WERI-Rb-1 (cell line): ENCODE measurements around the gene GPR78.

Experiments used
- DNase-seq: peaks from one replicate; pipeline ENCODE4 v3.0.0-alpha.2; 2020
- H3K27ac ChIP-seq: fragments of 250-450 bp; sonication (Bioruptor Pico); 2 replicates; pipeline ENCODE4 v1.5.1; 2020; ENCODE audit warnings: mild to moderate bottlenecking, moderate library complexity
- H3K27me3 ChIP-seq: fragments of 250-450 bp; sonication (Bioruptor Pico); 2 replicates; pipeline ENCODE4 v1.5.1; 2021; ENCODE audit warnings: mild to moderate bottlenecking, low read depth, moderate library complexity; ENCODE audit not compliant: insufficient read depth, severe bottlenecking
- H3K36me3 ChIP-seq: fragments of 250-450 bp; sonication (Bioruptor Pico); 2 replicates; pipeline ENCODE4 v1.5.1; 2020; ENCODE audit warnings: mild to moderate bottlenecking, moderate library complexity
- H3K4me3 ChIP-seq: 2 replicates; pipeline ENCODE4 v1.5.1; 2011; ENCODE audit warnings: low read depth, mild to moderate bottlenecking, control low read depth, low read length
- H3K9me3 ChIP-seq: fragments of 250-450 bp; sonication (Bioruptor Pico); 2 replicates; pipeline ENCODE4 v1.5.1; 2021; ENCODE audit warnings: mild to moderate bottlenecking, moderate library complexity; ENCODE audit not compliant: severe bottlenecking
- TF ChIP-seq, protein P1 (sequence below): IDR thresholded peaks from 2 replicates; pipeline ENCODE4 v1.5.1; 2011; ENCODE audit warnings: low read depth, mild to moderate bottlenecking, control low read depth, inconsistent platforms, low read length

GPR78 gene

DNA sequence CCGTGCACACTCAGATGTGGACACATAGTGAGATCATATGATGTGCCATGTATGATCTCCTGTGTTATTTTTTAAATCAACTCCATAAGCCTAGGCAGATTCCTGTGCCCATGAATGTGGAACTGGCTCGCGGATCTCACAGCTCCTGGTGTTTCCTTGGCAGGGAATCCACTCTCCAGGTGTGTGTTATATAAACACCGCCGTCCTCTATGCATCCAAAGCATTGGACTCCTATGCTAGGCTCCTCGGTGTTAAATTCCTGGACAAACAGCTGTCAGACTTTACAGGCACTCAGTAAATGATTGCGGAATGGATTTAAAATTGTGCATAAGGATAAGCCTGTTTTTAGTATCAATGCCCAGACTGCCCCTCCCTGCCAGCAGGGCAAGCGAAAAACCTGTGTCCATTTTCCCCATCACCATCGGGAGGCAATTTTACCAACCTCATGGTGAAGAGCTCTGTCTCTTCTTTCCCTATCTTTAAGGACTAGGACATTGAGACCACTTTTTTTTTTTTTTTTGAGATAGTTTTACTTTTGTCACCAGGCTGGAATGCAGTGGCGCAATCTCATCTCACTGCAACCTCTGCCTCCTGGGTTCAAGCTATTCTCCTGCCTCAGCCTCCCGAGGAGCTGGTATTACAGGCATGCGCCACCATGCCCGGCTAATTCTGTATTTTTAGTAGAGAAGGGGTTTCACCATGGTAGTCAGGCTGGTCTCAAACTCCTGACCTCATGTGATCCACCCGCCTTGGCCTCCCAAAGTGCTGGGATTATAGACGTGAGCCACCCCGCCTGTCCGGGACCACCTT, 23.6 kb upstream of the GPR78 start:
- Histone ChIP-seq H3K27me3 (no peaks in the 10 kb centered on the region), H3K27ac (no peak overlapping the region), H3K4me3 (no peak overlapping the region), H3K36me3 (no peaks in the 10 kb centered on the region), H3K9me3 (no peaks in the 10 kb centered on the region)
- DNase-seq = no peak
- TF ChIP-seq, protein P1, sequence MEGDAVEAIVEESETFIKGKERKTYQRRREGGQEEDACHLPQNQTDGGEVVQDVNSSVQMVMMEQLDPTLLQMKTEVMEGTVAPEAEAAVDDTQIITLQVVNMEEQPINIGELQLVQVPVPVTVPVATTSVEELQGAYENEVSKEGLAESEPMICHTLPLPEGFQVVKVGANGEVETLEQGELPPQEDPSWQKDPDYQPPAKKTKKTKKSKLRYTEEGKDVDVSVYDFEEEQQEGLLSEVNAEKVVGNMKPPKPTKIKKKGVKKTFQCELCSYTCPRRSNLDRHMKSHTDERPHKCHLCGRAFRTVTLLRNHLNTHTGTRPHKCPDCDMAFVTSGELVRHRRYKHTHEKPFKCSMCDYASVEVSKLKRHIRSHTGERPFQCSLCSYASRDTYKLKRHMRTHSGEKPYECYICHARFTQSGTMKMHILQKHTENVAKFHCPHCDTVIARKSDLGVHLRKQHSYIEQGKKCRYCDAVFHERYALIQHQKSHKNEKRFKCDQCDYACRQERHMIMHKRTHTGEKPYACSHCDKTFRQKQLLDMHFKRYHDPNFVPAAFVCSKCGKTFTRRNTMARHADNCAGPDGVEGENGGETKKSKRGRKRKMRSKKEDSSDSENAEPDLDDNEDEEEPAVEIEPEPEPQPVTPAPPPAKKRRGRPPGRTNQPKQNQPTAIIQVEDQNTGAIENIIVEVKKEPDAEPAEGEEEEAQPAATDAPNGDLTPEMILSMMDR = no peak

GRCh38 chr4:8557151-8558076, 22.8 kb upstream of the GPR78 start:
- no peaks in the 10 kb centered on the region for H3K36me3 ChIP-seq
- DNase-seq = no peak
- TF ChIP-seq, protein P1 = no peak
- no peaks in the 10 kb centered on the region for H3K9me3 ChIP-seq
- H3K27me3 ChIP-seq = no peaks in the 10 kb centered on the region
- no peak overlapping the region for H3K27ac ChIP-seq
- H3K4me3 ChIP-seq = no peak overlapping the region

DNA sequence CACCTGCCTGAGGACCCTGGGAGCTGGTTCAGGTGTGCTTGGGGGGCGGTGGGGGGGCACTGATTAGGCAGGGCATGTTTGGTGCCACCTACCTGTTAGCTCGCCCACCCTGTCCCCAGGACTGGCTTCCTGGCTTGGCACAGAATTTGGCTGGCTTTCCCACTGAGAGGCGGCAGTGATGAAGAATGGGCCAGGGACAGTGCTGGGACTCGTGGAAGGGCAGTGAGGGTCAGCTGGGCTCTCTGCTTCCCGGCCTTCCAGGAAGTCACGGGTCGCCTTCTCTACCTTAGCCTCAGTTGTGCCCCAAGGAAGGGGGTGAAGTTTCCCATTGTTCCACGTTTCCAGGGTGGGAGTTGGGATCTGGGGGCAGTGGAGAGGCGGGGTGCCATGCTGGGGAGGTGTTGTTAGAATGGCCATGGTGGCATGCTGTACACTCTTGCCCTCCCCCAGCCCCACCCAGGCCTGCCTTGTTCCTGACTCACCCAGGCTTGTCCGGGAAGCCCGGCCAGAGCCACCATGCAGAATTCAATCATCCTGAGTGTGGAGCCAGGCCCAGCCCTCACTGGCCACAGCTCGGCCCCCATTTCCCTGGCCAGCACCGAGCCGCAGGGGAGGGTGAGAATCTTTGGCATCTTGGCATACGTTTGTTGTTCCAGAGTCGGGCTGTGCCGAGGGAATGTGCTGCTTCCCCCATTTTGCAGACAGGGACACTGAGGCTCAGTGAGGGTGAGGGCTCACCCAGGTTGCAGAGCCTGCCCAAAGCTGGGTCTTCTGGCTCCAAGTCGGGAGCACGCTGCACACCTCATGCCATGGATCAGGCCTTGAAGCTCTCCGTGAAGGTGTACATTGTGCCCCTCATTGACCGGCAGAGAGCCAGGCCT, 21.9 kb upstream of the GPR78 start:
- H3K27ac ChIP-seq = no peak overlapping the region
- no peak overlapping the region for H3K4me3 ChIP-seq
- no peak for DNase-seq
- no peaks in the 10 kb centered on the region for H3K9me3 ChIP-seq
- H3K36me3 ChIP-seq = no peaks in the 10 kb centered on the region
- no peaks in the 10 kb centered on the region for H3K27me3 ChIP-seq
- TF ChIP-seq, protein P1 = no peak

GRCh38 chr4:8559011-8559410, 21.2 kb upstream of the GPR78 start:
- Histone ChIP-seq H3K27me3 (no peaks in the 10 kb centered on the region), H3K9me3 (no peaks in the 10 kb centered on the region), H3K4me3 (no peak overlapping the region), H3K27ac (no peak overlapping the region), H3K36me3 (no peaks in the 10 kb centered on the region)
- DNase-seq = no peak
- TF ChIP-seq, protein P1 = no peak

DNA sequence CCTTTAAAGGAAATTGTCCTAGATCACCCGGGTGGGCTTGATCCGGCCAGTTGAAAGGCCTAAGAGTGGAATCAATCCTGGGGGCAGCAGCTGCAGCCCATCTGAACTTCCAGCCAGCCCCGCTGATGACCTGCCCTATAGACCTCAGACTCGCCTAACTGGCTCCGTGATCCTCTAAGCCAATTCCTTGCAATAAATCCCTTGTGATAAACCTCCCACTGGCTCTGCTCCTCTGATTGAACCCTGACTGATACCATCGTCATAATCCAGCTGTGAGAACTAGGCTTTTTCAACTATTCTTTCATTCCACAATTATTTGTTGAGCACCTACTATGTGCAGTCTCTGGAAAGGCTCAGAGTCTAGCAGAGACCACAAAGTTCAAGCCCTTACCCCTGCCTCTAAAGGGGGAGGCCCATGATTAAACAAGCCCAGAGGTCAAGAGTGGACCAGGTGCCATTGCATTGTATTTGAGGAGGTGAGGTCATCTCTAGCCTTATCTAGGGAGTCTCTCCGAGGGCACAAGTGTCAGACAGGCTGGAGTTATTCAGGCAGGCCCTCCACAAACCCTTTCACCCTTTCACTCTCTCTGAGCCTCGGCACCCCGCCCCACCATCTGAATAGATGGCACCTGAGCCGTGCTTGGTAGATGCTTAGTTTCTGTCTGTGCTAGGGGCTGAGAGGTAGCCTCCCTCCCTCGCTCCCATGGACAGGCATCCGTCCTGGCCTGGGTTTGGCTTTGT, 20.5 kb upstream of the GPR78 start:
- Histone ChIP-seq H3K36me3 (no peaks in the 10 kb centered on the region), H3K27me3 (no peaks in the 10 kb centered on the region), H3K4me3 (no peak overlapping the region), H3K9me3 (no peaks in the 10 kb centered on the region), H3K27ac (no peak overlapping the region)
- DNase-seq = peak; percentile 27
- TF ChIP-seq, protein P1 = no peak
